C4-2B (cell line): ENCODE measurements around the gene TUBGCP3.

Experiments
- ZFX ChIP-seq: fragments of 450-650 bp; IDR thresholded peaks from 2 replicates; pipeline ENCODE4 v1.6.1; 2017
- TF ChIP-seq, protein P1 (sequence below): fragments of 450-650 bp; conservative IDR thresholded peaks from 2 replicates; pipeline ENCODE4 v1.5.1; 2017; ENCODE audit warnings: mild to moderate bottlenecking

DNA sequence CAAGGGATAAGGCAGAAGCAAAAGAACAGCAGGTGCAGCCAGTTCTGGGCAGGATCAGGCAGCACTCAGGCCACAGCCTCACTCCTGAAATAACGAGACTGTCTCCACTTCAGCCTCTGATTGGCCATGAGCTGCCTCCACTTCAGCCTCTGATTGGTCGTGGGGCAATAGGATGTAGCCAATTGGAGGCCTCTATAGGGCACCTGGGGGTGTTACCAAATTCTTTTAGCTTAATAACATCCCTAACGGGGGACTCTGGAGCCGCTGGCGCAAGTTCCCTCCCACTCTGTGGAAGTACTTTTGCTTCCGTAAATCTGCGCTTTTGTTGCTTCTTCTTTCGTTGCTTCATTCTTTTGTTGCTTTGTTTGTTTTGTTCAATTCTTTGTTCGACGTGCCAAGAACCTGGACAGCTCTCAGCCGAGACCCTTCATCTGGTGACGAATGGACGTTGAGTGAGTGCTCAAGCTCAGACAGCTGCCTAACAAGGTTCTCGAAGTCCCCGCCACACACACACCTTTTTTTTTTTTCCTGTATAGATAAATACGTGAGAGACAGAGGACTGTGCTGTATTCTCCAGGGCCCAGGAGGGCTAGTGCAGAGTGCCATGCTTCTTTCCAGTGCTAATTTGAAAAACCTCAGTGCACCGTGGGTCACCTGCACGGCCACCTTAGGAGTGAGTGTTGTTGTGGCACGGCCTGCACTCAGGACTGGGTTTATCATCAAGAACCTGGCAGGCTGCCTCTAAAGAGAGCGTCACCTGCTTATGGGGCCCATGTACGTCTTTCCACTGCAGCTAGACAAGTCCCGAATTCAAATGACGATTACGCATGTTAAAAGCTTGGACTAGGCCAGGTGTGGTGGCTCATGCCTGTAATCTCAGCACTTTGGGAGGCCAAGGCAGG lies 32.0 kb upstream of the TUBGCP3 start:
- TF ChIP-seq, protein P1, sequence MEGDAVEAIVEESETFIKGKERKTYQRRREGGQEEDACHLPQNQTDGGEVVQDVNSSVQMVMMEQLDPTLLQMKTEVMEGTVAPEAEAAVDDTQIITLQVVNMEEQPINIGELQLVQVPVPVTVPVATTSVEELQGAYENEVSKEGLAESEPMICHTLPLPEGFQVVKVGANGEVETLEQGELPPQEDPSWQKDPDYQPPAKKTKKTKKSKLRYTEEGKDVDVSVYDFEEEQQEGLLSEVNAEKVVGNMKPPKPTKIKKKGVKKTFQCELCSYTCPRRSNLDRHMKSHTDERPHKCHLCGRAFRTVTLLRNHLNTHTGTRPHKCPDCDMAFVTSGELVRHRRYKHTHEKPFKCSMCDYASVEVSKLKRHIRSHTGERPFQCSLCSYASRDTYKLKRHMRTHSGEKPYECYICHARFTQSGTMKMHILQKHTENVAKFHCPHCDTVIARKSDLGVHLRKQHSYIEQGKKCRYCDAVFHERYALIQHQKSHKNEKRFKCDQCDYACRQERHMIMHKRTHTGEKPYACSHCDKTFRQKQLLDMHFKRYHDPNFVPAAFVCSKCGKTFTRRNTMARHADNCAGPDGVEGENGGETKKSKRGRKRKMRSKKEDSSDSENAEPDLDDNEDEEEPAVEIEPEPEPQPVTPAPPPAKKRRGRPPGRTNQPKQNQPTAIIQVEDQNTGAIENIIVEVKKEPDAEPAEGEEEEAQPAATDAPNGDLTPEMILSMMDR: no peak
- no peak for TF ChIP-seq ZFX
